K562 (cell line): ENCODE measurements around the gene FLVCR2.

Experiments used
- CCAR2 ChIP-seq: fragments of 200-400 bp; formaldehyde crosslinking; IDR thresholded peaks from 2 replicates; pipeline ENCODE4 v1.6.1; 2017; ENCODE audit warnings: mild to moderate bottlenecking, low read depth, low read length
- CGGBP1 ChIP-seq: fragments of 250-450 bp; sonication (Bioruptor Pico); IDR thresholded peaks from 2 replicates; pipeline ENCODE4 v1.9.0; 2021; ENCODE audit warnings: mild to moderate bottlenecking
- CHD2 ChIP-seq: IDR thresholded peaks from 2 replicates; pipeline ENCODE4 v1.6.1; 2011; ENCODE audit warnings: low read depth, low read length
- EP300 ChIP-seq: IDR thresholded peaks from 2 replicates; pipeline ENCODE4 v1.6.1; 2012; ENCODE audit warnings: low read length, improper control_type of control experiment
- IFI16 ChIP-seq: fragments of 250-450 bp; sonication (Bioruptor Pico); IDR thresholded peaks from 2 replicates; pipeline ENCODE4 v2.1.2; 2022; ENCODE audit warnings: mild to moderate bottlenecking, inconsistent platforms
- MTA3 ChIP-seq: fragments of 450-650 bp; formaldehyde crosslinking; IDR thresholded peaks from 2 replicates; pipeline ENCODE4 v1.6.1; 2017; ENCODE audit warnings: mild to moderate bottlenecking, borderline replicate concordance
- MYC ChIP-seq, 2 experiments: fragments of 250-450 bp in 1 of 2; sonication (Bioruptor Pico) in 1 of 2; IDR thresholded peaks; 2 replicates each; pipeline versions ENCODE4 v1.5.1 to v1.6.1; 2012 to 2021; ENCODE audit warnings: low read depth in 2 of 2, borderline replicate concordance in 1 of 2, improper control_type of control experiment in 1 of 2, low read length in 1 of 2, mild to moderate bottlenecking in 1 of 2, moderate library complexity in 1 of 2
- NBN ChIP-seq: fragments of 450-650 bp; IDR thresholded peaks from 2 replicates; pipeline ENCODE4 v1.6.1; 2016; ENCODE audit warnings: low read depth, mild to moderate bottlenecking
- POLR3G ChIP-seq: IDR thresholded peaks from 2 replicates; pipeline ENCODE4 v1.6.1; 2011; ENCODE audit not compliant: insufficient read length, insufficient replicate concordance; ENCODE audit errors: extremely low read depth
- REST ChIP-seq, 2 experiments: fragments of 450-650 bp; formaldehyde crosslinking in 1 of 2; IDR thresholded peaks; 2 replicates each; pipeline versions ENCODE4 v1.4.0 to v1.6.1; 2014 to 2020; ENCODE audit warnings: mild to moderate bottlenecking in 2 of 2, borderline replicate concordance in 1 of 2, low read depth in 1 of 2
- SIX5 ChIP-seq, 2 experiments: IDR thresholded peaks; 2 replicates each; pipeline ENCODE4 v1.6.1; 2011; ENCODE audit warnings: low read length in 2 of 2, borderline replicate concordance in 1 of 2, low read depth in 1 of 2, mild to moderate bottlenecking in 1 of 2, moderate library complexity in 1 of 2; ENCODE audit not compliant: insufficient read depth in 1 of 2
- TAF1 ChIP-seq: IDR thresholded peaks from 2 replicates; pipeline ENCODE4 v1.6.1; 2011; ENCODE audit warnings: mild to moderate bottlenecking, low read length, moderate library complexity; ENCODE audit not compliant: insufficient read depth, control insufficient read depth, severe bottlenecking; ENCODE audit errors: extremely low read depth
- ZKSCAN8 ChIP-seq: fragments of 200-800 bp; sonication (Bioruptor generic); IDR thresholded peaks from 2 replicates; pipeline ENCODE4 v1.6.1; 2016; ENCODE audit warnings: missing genetic modification characterization, missing compliant biosample characterization
- ZNF609 ChIP-seq: sonication (generic); formaldehyde crosslinking; IDR thresholded peaks from 2 replicates; pipeline ENCODE4 v1.8.1; 2023; ENCODE audit warnings: missing genetic modification reagents, mild to moderate bottlenecking, borderline replicate concordance

GRCh38 chr14:75634848-75635247 is 56.4 kb downstream of the FLVCR2 start:
- TF ChIP-seq NBN (no peak), EP300 (no peak), POLR3G (no peak), IFI16 (CRISPR knock-in tag) (no peak), ZNF609 (CRISPR knock-in tag) (no peak), CGGBP1 (CRISPR knock-in tag) (no peak), ZKSCAN8 (CRISPR knock-in tag) (no peak), MTA3 (no peak), CHD2 (no peak), SIX5 (IDR thresholded peaks at IDR 0.05; ENCODE audit: borderline replicate concordance in 1 of 2, insufficient read depth in 1 of 2, low read depth in 1 of 2, low read length in 2 of 2) (no peak), CCAR2 (no peak), TAF1 (no peak), REST (IDR thresholded peaks at IDR 0.05; ENCODE audit: borderline replicate concordance) (no peak), REST (CRISPR knock-in tag; IDR thresholded peaks at IDR 0.05; ENCODE audit: low read depth) (no peak), MYC (IDR thresholded peaks at IDR 0.05; ENCODE audit: low read depth, low read length) (no peak), MYC (CRISPR knock-in tag; IDR thresholded peaks at IDR 0.05; ENCODE audit: borderline replicate concordance, low read depth) (no peak)
